Stimulated activated CD8-positive, alpha-beta memory T cell treated with anti-CD3 and anti-CD28 coated beads, Interleukin-7, amount 100 ng/mL, for 24 hours (primary cell): ENCODE data around the gene KCNIP4.

ENCODE experiments used
- DNase-seq: peaks from one replicate; pipeline ENCODE4 v3.0.0-alpha.2; 2020; ENCODE audit warnings: low read depth

The KCNIP4 gene

DNA sequence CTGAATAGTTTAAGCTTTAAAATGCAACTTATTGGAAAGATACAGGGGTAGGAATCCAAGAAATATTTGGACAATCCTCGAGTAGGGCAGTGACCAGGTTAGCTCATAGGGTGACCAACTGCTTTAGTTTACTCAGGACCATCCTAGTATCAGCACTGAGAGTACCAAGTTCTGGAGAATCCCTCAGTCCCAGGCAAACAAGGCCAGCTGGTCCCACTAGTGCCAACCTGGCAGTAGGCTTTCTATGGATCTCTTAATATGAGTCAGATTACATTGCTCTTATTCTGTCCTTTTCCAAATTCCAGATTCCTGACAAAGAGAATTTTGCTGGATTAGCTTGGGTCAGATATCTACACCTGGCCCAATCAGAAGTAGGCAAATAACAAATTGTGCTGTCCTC lies 493.7 kb downstream of the KCNIP4 start:
- DNase-seq = no peak

GRCh38 chr4:21454201-21454600 lies 494.4 kb downstream of the KCNIP4 start:
- no peak for DNase-seq

DNA sequence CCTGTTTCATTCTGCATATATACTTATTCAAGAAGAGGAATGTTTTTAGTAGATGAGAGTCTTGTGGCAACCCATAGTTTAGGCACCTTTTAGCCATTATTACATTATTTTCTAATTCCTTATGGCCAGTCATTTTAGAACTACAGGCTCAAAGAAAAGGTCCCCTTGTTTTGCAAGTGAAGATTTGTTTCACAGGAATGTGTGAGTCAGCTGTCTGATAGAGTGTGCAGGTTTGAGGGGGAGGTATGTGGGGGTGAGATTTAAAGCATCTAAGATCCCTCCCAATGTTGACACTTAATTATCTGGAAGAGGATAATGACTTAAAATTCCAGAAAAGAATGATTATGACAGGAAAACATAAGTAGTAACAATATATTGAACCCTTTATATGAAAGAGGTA lies 495.6 kb downstream of the KCNIP4 start:
- no peak for DNase-seq

GRCh38 chr4:21451032-21451431 lies 497.5 kb downstream of the KCNIP4 start:
- DNase-seq = no peak

- no peak for DNase-seq
Measured at GRCh38 chr4:21450331-21450730, 498.2 kb downstream of the KCNIP4 start.

- no peak for DNase-seq
Measured at GRCh38 chr4:21447301-21448054, 501.1 kb downstream of the KCNIP4 start.

GRCh38 chr4:21420166-21420565 lies 528.4 kb downstream of the KCNIP4 start:
- no peak for DNase-seq

DNA sequence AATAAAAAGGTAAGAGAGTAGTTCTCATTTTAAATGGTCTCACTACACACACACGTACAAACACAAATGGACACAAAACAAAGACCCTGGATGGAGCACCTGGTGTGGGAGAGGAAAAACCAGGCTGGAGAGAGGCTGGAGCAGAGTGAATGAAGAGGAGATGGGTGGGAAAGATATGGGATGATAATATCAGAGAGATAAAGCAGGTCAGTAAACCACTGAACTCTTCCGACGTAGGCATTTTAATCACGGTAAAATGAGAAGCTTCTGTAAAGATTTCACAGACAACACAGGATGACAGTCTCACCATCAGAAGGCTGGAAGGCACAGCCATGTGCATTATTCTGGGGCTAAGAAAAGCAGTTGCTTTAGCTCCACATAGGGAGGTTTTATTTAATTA lies 532.8 kb downstream of the KCNIP4 start:
- DNase-seq = no peak

DNA sequence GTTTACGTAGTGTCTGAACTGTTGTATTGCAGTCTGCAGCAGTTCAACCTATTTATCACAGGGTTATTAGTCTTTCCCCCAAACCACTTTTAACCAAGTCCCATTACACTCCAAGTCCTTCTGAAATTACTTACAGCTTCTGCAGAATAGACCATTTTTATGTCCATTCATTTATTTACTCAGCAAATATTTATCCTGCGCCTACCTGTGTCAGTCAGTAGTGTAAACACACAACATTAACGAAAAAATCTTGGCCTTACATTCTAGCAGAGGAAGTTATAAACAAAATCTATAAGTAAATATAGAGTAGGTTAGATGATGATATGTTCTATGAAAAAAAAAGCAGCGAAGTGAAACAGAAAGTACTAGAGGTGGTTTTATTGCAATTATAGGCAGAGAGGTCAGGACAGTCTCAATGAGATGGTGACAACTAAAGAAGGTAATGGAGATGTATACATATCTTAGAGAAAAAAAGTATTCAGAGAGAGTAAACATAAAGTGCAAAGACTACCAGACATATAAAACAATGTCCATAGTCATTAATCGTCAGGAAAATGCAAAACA lies 534.7 kb downstream of the KCNIP4 start:
- no peak for DNase-seq

- DNase-seq = no peak
Measured at GRCh38 chr4:21411086-21411485, 537.5 kb downstream of the KCNIP4 start.

DNA sequence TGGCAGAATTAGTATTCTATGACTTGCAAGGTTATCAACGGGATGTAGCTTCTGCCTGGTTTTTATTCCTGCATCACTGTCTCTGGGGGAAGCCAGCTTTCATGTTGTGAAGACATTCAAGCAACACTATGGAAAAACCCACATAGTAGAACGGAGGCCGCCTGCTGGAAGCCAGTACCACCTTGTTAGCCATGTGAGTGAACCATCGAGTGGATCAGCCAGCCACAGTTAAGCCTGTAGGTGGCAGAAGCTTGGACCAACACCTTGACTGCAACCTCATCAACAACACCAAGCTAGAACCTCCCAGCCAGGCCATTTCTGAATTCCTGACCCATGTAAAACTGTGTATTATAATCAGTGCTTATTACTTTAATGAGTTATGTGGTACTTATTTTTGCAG lies 538.2 kb downstream of the KCNIP4 start:
- no peak for DNase-seq

GRCh38 chr4:21387683-21388082 lies 560.9 kb downstream of the KCNIP4 start:
- no peak for DNase-seq

DNA sequence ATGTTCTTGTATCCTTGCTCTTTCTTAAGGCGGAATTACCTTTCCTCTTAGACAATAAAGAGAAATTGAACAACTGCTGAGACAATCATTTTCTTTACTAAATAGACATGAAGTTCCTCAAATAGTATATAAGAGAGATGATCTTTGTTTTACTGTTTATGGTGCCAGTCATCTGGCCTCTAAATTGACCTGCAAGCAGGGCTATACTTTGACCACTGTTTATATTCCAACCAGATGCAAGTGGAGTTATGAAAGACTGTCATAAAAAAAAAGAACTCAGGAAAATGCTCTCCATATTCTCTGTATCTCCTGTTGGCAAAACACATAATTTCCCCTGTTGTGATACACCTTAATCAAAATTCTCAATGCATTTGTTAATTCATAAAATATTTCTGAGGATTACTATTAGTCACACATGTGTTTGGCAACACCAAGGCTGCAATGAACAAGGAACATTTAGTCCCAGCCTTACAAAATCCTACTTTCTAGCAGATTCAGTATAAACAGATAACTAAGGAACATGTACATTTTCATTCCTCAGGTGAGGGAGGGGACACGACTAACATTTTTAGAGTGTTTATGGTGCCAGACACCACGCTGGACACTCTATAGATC lies 562.3 kb downstream of the KCNIP4 start:
- DNase-seq = no peak

DNA sequence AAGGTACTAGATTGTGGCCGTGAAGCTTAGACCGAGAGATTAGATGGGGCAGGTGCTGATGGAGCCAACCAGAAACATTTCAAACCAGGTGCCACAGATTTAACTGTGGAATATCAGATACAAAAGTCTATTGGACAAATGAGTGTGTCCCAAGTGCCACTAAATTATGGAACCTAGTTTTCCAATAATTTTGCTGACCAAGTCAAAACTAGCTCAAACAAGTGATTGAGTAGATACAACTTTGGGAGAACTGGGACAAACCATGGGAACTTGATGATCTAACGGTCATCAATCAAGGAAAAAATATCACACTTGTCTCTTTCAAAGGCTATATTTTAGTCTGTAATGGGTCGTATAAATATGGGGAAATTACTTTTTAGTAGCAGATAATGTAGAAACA lies 562.9 kb downstream of the KCNIP4 start:
- no peak for DNase-seq

DNA sequence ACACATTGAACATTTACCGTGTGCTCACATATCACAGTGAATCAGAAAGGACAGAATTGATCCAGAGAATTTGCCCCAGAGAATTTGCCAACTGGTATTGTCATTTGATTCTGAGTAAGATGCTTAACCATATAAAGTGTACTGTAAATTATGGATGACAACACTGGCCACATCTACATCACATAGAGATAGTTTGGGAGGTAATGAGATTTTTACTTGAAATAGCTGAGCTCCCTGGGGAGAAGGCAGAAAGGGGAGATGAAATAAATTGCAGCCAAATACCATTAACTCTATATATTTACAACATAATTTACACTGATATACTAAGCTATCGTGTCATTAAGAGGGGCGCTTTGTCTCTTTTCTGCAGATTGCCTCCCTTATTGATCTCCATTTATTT lies 564.0 kb downstream of the KCNIP4 start:
- no peak for DNase-seq

DNA sequence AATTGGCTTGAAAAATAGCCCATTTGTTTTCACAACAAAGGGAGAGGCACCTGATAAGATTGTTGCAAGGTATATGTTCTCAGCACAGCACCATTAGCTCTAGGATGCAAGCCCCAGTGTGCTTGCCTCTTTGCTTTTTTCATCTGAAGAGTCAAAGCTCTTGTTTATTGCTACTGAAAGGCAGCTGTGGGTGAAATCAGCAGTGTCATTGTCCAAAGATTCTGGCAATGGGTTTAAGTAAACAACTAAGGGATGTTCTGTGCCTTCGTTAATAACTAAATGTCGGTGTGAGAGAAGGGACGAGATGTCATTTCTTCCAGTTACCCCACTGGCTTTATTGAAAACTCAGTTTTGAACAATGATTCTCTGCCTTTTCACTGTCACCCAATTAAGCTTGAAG lies 567.7 kb downstream of the KCNIP4 start:
- no peak for DNase-seq

DNA sequence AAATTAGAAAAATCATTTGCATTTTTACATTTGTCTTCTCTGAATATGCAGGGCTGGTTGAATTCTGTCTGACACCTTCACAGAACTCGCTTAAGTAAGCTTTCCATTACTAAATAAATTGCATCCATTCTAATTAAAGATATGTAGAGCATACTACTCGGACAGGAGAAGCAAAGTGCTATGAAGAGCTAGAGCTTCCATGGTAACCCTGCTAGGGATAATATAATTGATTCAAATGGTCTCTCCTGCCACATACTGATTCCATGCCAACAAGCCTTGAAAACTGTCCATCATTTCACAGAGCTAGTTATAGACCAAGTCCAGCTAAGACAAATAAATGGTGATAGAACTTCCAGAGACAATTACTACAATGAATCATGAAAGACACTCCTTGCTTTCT lies 571.5 kb downstream of the KCNIP4 start:
- no peak for DNase-seq

GRCh38 chr4:21376176-21376575 lies 572.4 kb downstream of the KCNIP4 start:
- no peak for DNase-seq

GRCh38 chr4:21374641-21375368 lies 573.8 kb downstream of the KCNIP4 start:
- DNase-seq = no peak

DNA sequence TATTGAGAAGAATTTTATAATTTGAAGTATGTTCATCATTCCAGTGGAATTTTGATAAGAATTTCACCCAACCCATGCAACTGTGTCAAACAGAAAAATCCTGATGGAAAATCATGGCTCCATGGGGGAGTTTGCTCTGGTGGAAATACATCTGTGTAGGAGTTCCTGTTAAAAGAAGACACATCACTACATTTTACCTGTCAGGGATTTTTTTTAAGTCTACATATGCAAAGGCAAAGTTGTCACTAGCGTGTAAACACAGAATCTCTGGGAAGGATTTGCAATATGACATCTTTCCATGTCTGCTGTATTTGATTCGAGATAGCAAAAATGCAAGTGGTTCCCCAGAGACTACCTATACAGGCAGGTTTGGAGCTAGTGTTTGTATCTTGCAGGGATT lies 581.0 kb downstream of the KCNIP4 start:
- DNase-seq = no peak

DNA sequence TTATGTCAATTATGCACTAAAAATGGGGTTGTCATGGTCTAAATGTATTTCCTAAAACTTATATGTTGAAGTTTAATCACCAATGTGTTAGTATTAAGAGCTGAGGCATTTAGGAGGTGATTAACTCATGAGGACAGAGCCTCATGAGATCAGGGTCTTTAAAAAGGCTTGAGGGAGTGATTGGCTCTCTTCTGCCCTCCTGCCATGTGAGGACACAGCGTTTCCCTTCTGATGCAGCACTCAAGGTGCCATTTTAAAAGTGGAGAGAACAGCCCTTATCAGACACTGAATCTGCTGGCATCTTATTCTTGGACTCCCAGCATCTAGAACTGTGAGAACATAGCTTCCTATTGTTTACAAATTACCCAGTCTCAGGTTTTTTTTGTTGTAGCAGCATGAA lies 581.7 kb downstream of the KCNIP4 start:
- no peak for DNase-seq

GRCh38 chr4:21366312-21366711 lies 582.3 kb downstream of the KCNIP4 start:
- no peak for DNase-seq

GRCh38 chr4:21363701-21364100 lies 584.9 kb downstream of the KCNIP4 start:
- no peak for DNase-seq
